NCI-H128 (cell line): Measurements from ENCODE around the gene ING1.
"Not testable (repeated sequence)": the region's sequence is repeated elsewhere in the genome, so short reads cannot be mapped to it uniquely, and the experiment has no call there.

ENCODE experiments used
- DNase-seq: peaks from one replicate; lab custom pipeline; 2025; ENCODE audit not compliant: unreplicated experiment; lab: John Stamatoyannopoulos, UW

Gene ING1

DNA sequence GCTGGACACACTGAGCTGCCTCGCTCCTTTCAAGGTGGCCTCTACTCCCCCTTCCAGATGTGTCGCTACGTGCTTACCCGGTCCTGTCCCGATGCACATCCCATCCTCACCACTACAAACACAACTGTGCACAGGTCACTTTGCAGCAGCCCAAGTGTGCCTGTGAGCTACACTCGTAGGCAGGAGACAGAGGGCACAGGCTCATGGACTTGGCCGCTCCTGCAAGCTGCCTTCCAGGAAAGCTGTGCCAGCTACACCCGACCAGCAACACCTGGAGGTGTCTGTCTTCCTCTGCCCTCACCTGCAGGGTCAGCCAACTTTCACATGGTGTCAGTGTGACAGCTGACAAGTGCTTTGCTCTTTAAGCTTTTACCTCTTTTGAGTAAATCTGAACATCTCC lies 23.0 kb upstream of the ING1 start:
- no peak for DNase-seq

DNA sequence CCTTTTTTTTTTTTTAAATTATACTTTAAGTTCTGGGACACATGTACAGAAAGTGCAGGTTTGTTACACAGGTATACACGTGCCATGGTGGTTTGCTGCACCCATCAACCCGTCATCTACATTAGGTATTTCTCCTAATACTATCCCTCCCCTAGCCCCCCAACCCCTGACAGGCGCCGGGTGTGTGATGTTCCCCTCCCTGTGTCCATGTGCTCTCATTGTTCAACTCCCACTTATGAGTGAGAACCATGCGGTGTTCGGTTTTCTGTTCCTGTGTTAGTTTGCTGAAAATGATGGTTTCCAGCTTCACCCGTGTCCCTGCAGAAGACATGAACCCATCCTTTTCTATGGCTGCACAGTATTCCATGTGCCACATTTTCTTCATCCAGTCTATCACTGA lies 17.7 kb upstream of the ING1 start:
- not testable (repeated sequence) for DNase-seq

DNA sequence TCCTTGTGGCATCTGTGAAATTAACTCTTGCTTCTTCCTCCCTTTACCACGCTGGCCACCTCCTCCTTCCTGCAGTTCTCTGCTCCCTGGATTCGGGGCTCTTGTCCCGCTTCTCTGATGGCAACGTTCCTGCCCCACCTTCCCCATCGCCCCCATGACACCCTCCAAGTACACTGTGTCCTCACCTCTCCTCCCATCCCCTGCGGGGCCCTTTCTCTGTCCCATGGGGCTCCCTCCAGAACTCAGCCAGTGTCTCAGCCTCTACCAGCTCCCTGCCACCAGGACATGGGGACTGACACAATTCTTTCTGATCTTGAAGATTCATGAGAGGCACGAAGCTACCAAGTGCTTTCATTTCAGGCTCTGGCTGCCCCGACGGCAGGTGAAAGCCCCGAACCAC lies 16.7 kb upstream of the ING1 start:
- no peak for DNase-seq

DNA sequence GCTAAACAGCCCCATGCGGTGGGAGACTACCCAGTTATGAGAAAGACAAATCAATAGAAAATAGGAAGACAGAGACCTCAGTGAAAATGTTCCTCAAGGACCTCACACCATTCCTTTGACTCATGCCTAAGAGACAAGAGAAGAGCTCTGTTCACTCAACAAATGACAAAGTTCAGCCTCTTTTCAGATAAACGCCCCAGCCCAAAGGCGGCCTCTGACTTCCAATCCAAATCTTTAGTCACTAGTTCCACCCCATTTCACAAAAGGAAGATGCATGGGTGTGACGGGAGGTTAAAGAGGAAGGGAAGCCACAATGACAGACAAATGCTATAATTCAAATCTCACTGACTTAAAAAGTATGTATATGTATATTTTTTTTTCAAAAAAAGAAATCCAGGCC lies 15.7 kb upstream of the ING1 start:
- no peak for DNase-seq

DNA sequence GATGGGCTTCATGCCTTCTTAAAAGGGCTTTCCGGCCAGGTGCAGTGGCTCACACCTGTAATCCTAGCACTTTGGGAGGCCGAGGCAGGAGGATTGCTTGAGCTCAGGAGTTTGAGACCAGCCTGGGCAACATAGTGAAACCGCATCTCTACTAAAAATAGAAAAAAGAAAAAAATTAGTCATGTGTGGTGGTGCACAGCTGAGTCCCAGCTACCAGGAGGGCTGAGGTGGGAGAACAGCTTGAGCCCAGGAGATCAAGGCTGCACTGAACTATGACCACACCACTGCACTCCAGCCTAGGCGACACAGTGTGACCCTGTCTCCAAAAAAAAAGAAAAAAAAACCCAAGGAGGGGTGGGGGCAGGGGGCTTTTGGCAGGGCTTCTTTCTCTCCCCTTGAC lies 14.8 kb upstream of the ING1 start:
- DNase-seq: no peak

DNA sequence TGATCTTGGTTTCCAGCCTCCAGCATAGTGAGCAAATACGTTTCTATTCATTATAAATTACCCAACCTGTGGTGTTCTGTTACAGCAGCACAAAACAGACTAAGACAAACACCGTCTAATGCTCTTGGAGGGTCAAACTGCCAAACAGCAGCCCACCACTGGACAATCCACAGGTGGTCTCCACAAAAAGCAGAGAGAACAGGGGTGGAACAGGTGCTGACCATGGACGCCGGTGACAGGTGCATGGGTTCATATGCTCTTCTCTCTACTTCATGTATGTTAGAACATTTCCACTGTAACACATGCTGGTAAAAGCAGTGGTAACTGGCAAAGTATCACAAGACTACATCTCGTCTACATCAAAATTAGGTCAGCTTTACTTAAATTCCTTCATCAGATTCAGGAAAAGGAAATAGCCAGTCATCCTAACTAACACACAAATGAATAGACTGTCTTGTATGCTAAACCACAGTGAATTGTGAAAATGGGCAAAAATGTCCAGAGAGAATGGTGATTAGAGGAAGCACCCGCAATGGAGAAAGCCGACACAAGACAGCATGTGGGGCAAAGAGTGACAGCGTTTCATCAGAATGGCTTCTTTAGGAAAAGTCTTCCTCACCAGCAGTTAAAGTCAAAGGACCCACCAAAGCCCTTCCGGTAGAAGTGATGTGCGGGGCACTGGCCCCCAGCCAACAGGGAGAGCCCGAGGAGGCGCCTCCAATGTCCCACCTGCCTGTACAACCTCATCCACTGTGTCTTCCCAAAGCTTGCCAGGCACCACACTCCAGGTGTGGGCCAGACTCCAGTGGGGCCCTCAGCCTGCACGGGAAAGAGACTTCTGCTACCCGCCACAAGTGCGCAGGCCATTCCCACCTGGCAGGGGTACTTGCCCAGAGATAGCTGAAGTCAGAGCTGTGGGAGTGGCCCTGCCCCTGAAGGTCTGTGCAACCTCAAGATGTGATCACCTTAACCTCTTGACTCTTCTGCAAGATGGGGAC lies 14.1 kb upstream of the ING1 start:
- DNase-seq: no peak

DNA sequence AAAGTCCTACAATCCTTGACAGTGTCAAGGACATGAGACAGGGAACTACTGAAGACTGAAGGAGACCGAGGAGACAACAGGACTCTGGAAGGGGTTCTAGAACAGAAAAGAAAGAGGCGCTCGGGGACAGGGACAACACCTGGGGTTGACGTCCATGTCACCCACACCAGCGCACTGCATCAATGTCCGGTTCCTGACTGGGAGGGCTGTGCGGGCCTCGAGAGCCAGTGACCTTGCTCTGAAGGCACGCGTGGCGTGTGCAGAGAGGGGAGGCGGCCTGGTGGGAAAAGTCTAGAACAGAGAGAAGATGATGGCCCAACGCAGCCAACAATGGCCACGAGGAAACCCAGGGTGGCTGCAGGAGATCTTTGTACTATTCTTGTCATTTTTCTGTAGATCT lies 13.3 kb upstream of the ING1 start:
- no peak for DNase-seq

DNA sequence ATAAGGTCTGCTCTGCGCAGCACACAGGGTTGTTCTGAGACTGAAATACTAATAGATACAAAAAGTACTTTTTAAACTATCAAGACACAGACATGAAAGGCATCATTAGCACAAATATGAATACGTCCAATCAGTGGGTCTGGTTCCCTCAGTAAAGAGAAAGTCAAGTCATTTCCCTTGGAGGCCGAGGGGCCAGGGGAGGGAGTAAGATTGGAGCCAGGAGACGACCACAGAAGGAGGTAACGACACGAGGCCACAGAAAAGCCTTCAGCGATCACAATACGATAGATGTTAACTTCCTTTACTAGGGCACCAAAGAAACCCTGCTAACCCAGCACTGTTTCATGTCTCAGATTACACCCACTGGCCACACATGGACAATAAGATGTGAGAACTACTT lies 12.9 kb upstream of the ING1 start:
- no peak for DNase-seq

DNA sequence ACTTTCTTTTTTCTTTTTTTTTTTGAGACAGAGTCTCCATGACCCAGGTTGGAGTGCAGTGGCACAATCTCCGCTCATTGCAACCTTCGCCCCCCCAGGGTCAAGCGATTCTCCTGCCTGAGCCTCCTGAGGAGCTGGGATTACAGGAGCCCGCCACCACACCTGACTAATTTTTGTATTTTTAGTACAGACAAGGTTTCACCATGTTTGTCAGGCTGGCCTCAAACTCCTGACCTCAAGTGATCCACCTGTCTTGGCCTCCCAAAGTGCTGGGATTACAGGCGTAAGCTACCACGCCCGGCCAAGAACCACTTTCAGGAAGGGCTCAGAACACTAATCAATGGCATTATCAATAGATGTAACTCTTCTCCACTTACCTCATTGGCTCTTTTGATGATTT lies 12.4 kb upstream of the ING1 start:
- not testable (repeated sequence) for DNase-seq

DNA sequence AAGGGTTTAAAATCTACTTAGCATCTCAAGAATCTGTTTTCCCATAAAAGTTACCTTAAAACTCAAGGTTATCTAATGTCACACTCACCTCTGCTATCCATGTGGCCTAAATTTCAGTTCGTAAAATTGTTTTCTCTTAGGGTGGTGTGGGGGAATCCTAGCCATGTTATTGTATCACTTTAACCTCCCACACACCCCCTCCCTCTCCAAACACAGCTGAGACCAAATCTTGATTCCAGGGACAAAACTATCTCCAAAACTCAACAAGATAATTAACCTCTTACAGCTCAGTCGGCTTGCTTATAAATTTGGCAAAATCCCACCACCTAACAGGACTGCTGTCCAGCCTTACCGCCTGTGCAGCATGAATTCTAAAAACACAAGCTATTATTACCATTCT lies 11.4 kb upstream of the ING1 start:
- DNase-seq: no peak

DNA sequence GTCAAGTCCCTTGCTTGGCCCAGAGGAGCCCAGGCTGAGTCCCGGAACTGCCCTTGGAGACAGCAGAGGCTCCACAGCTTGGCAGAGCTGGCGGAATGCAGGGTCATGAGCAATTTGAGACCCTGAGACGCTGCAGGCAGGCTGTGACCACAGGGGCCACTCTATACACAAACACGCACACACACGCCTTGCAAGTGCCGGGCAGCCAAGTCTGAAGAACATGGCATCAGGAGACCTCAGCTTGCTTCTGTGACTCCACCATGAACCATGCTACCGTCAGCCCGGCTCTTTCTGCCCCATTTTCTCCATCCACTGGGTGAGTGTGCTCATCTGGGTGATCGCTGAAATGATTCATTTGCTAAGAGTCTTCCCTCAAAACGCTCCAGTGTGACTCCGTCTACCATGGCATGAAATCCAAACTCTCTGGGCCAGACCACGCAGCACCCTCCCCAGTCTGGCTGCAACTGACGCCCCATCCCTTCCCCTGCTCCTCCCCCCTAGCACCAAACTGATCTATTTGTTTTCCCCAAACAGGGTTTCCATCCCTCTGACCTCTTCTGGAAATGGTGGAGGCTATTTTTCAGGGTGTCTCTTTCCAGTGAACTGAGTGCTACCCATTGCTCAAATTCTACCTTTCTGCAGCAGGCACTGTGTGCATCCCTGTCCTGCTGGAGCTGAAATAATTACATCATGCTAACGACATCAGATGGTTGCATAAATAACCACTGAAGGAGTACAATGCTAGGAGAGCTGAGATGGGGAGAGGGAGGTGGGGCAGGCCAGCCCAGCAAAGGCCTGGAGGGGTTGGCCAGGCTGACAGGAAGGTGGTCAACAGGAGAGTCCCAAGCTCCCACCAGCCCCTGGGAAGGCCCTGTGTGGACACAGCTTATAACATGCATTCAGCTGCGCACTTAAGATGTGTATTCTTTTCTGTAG lies 10.6 kb upstream of the ING1 start:
- DNase-seq: no peak

DNA sequence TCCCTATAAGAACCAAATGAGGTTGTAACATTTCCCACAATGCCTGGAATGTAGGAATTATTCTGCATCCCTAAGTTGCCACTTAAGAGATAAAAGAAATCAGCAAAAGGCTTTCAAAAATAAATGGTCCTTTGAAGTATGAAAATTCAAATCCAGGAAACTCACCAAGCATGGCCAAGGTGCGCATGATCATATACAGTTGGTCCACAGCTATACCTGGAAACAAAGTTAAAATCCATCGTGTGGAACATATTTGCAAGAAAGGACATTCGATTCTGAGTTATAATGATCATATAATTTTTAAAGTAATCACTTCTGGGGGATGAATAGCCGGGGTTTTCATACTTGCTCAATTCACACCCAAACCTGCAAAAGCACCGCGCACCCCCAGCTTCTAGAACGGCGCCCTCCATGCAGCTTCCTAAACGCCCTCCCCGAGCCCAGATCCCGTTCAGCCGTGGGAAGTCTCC lies 8.1 kb upstream of the ING1 start:
- DNase-seq: no peak

DNA sequence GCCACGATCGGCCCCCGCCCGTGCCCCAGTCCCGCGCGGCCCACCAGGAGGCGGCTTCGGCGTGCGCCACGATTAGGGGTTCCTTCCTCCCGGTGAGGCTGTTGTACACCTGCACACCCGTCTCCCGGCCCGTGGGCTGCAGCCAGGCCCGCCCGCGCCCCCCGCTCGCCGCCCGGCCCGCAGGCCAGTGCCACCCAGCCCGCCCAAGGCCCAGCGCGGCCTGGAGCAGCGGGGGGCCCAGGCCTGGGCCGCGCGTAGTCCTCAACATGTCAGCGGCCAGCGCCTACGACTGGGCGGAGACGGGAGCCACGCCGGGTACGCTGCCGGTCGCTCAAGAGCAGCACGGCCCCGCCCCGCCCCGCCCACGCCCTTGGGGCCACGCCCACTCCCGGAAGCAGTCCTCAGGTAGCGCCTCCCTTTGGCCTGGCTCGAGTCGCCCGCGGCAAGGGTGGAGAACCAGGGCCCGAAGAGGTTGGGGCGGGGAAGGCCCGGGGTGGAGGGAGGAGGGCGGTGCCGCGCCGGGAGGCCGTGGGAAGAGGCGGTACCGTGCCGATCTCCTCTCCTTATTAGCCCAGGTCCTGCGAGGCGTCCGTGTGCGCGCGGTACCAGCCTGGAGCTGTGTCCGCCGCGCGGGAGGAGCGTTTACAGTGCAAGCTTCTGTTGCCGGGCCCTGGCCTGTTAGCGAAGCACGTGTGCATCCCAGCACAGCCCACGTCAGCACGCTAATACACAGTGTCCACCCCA lies 7.5 kb upstream of the ING1 start, which contains the start of gene CARS2:
Gene CARS2, minus strand, starts transcription at position 291 of the 744 bp plus-strand sequence. Its CDS starts 23 bp downstream, at position 268.
- peak; percentile 84 for DNase-seq

DNA sequence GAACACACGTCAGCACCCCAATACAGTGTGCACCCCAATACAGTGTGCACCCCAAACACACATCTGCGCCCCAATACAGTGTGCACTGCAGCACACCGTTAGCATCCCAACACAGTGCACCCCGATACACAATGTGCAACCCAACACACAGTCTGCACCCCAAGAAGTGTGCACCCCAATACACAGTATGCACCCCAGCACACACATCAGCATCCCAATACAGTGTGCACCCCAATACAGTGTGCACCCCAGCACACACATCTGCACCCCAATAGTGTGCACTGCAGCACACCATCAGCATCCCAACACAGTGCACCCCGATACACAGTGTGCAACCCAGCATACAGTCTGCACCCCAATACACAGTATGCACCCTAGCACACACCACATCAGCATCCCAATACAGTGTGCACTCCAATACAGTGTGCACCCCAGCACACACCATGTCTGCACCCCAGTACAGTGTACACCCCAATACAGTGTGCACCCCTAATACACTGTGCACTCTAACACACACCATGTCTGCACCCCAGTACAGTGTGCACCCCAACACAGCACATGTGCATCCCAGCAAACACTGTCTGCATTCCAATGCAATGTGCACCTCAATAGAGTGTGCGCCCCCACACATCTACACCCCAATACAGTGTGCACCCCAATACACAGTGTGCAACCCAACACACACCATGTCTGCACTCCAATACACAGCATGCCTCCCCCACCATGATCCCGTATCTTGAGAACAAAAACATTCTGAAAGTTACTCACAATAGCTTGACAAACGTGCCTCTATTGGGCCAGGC lies 6.7 kb upstream of the ING1 start:
- no peak for DNase-seq

DNA sequence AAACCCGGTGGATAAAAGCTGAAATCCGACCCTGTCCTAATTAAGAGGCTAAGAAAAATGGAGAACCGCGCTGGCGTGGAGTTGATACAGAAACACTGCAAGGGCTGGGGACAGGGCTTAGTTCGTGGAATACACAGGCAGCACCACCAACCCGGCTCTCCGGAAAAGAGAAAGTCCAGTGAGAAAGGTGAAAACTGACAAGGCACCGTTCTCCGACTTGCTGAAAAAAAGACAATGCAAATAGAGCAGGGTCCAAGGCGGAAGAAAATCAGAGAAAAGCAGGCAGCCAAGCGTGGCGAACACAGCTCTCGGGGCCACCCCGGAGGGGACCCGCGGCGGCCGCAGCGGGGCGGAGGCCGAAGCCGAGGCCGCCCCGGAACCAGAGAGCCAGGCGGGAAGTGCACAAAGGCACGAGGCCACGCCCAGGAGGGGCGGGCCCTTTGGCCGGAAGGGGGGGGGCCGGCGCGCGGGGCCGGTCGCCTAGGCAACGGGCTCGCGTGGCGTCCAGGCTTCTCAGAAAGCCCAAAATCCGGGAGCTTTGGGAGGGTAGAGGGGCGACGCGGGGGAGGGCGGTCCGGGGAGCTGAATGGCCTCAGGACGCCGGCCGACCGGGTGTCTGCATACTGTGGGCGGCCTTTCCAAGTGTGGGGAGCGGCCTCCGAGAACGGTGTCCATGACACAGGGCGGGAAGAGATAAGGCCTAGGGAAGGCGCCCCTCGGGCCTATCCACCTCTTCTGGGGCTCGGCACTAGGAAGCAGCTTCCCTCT lies 1.2 kb upstream of the ING1 start:
- peak; percentile 76 for DNase-seq

DNA sequence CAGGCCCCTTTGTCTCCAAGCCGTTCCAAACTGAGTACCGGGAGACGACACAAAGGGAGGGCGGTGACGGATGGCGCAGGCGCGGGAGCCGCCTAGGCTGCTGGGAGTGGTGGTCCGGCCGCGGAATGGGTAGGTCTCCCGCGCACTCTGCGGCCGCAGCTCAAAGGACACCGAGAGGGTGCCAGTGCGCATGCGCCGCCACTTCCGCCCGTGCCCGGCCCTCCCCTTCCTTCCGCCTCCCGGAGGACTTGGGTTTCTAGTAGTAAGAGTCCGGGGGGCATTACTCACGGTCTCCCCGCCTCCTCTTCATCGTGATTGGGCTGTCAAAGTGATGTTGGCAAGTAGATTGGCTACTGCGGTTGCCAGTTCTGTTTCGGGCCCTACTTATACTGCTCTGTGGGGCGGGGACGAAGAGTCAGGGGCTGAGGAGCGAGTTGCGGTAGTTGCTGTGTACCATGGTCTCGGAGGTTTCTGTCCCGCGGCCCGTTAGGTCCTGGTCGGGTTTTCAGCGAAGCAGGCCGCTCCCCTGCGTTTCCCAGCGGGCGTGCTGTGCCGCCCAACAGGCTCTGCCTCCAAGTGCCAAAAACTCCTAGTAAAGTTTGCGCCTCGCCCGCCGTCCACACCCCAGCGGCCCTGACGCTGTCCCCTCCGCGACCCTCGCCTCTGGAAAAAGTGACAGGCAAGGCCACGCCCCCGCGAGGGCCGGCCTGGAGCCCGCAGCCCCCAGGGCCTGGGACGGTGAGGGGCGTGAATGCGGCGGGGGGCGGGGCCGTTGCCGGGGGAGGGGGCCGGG lies 455 bp upstream of the ING1 start:
- peak; percentile 97 for DNase-seq

DNA sequence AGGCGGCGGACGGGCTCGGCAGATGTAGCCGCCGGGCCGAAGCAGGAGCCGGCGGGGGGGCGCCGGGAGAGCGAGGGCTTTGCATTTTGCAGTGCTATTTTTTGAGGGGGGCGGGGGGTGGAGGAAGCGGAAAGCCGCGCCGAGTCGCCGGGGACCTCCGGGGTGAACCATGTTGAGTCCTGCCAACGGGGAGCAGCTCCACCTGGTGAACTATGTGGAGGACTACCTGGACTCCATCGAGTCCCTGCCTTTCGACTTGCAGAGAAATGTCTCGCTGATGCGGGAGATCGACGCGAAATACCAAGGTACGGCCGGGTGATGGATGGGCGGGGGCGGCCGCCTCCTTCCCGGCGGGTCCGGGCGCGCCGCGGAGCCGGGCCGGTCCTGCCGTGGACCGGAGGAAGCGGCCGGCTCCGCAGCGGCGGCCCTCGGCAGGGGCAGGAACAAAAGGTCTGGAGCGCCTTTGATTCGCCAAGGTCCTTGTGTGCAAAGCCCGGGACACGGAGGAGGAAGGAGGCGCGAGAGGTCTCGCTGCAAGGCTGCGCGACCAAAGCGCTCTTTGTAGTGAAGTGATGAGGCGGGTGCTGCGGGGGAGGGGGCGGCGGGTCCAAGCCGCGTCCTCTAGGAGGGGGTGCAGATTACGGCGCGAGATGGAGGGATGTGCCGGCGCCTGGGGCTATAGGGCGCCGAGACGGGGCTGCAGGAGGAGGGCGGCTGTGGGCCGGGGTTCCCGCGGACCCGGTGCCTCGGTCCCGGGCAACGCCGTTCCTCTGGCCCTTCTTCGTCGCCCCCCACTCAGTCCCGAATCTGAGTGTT lies 689 bp downstream of the ING1 start:
- DNase-seq: no peak
